OCI-LY1 (cell line): ENCODE data around the gene SMPD3.
"Not testable (repeated sequence)": the region's sequence is repeated elsewhere in the genome, so short reads cannot be mapped to it uniquely, and the experiment has no call there.

ENCODE experiments used
- H2AFZ ChIP-seq: fragments of 200-600 bp; sonication (generic), shearing (Covaris generic); 2 replicates; pipeline ENCODE4 v1.6.0; 2014; ENCODE audit warnings: antibody characterized with exemption, mild to moderate bottlenecking, low read length
- H3F3A ChIP-seq: fragments of 200-600 bp; sonication (generic), shearing (Covaris generic); 2 replicates; pipeline ENCODE4 v1.6.0; 2014; ENCODE audit warnings: mild to moderate bottlenecking, antibody characterized with exemption, low read length, moderate library complexity; ENCODE audit not compliant: insufficient read depth
- H3K27ac ChIP-seq: fragments of 200-600 bp; sonication (generic); 2 replicates; pipeline ENCODE4 v1.5.1; 2014; ENCODE audit warnings: low read length, mixed run types, mild to moderate bottlenecking, low read depth; ENCODE audit not compliant: poor library complexity, severe bottlenecking
- H3K27me3 ChIP-seq: fragments of 200-600 bp; sonication (generic); 2 replicates; pipeline ENCODE4 v1.6.0; 2014; ENCODE audit warnings: antibody characterized with exemption, mild to moderate bottlenecking, low read length, moderate library complexity; ENCODE audit not compliant: insufficient read depth
- H3K36me3 ChIP-seq: fragments of 200-600 bp; sonication (generic); 2 replicates; pipeline ENCODE4 v1.6.1; 2014; ENCODE audit warnings: mild to moderate bottlenecking, antibody characterized with exemption, low read length, moderate library complexity, mixed read lengths; ENCODE audit not compliant: insufficient read depth
- H3K4me1 ChIP-seq: fragments of 200-600 bp; sonication (generic); 2 replicates; pipeline ENCODE4 v1.5.1; 2014; ENCODE audit warnings: mild to moderate bottlenecking, low read length, moderate library complexity; ENCODE audit not compliant: insufficient read depth, severe bottlenecking
- H3K4me2 ChIP-seq: fragments of 200-600 bp; sonication (generic), shearing (Covaris generic); 2 replicates; pipeline ENCODE4 v1.6.1; 2014; ENCODE audit warnings: low read length
- H3K4me3 ChIP-seq: fragments of 200-600 bp; sonication (generic); 2 replicates; pipeline ENCODE4 v1.5.1; 2014; ENCODE audit warnings: low read length, low read depth, mild to moderate bottlenecking, mixed read lengths; ENCODE audit not compliant: poor library complexity, severe bottlenecking
- H3K79me2 ChIP-seq: fragments of 200-600 bp; shearing (Covaris generic); 2 replicates; pipeline ENCODE4 v1.6.1; 2016; ENCODE audit warnings: mixed run types, low read length, mixed read lengths; ENCODE audit not compliant: insufficient read depth
- H3K9ac ChIP-seq: fragments of 200-600 bp; sonication (generic), shearing (Covaris generic); 2 replicates; pipeline ENCODE4 v1.6.1; 2014; ENCODE audit warnings: mild to moderate bottlenecking, low read length, mixed read lengths
- H3K9me2 ChIP-seq: fragments of 200-600 bp; sonication (generic), shearing (Covaris generic); 2 replicates; pipeline ENCODE4 v1.6.1; 2014; ENCODE audit warnings: low read depth, mild to moderate bottlenecking, low read length, mixed read lengths
- H3K9me3 ChIP-seq: fragments of 200-600 bp; shearing (Covaris generic); 2 replicates; pipeline ENCODE4 v1.6.1; 2014; ENCODE audit warnings: low read length, mixed read lengths
- H4K20me1 ChIP-seq: fragments of 200-600 bp; sonication (generic), shearing (Covaris generic); 2 replicates; pipeline ENCODE4 v1.6.0; 2016; ENCODE audit warnings: mild to moderate bottlenecking, low read length; ENCODE audit not compliant: insufficient read depth
- CTCF ChIP-seq: fragments of 200-600 bp; sonication (generic), shearing (Covaris generic); IDR thresholded peaks from 2 replicates; pipeline ENCODE4 v1.5.1; 2017; ENCODE audit warnings: mild to moderate bottlenecking, antibody characterized with exemption, low read length, moderate library complexity, mixed read lengths
- EZH2 ChIP-seq: fragments of 200-600 bp; sonication (generic), shearing (Covaris generic); IDR thresholded peaks from 2 replicates; pipeline ENCODE4 v1.8.0; 2017; ENCODE audit warnings: borderline replicate concordance, mixed run types, mild to moderate bottlenecking, antibody characterized with exemption, low read length, moderate library complexity, mixed read lengths

The SMPD3 gene

GRCh38 chr16:68448360-68448970 lies at the start of gene SMPD3:
SMPD3 (minus strand) TSS chr16:68448508; CDS start chr16:68372181, 76,327 bp downstream.
- H2AFZ ChIP-seq, result no peak within 1 kb of the TSS
- no peaks in the 10 kb centered on the region for H3K9me3 ChIP-seq
- peaks cover 12% of the 10 kb centered on the region for H3K4me1 ChIP-seq
- no peaks in the 10 kb centered on the region for H3K27me3 ChIP-seq
- no peaks in the 10 kb centered on the region for H4K20me1 ChIP-seq
- peak within 1 kb of the TSS; percentile 57 for H3K4me3 ChIP-seq
- H3K36me3 ChIP-seq, result no peaks in the 10 kb centered on the region
- H3K4me2 ChIP-seq, result peak within 1 kb of the TSS; percentile 86
- no peaks in the 10 kb centered on the region for H3K9me2 ChIP-seq
- TF ChIP-seq EZH2, result no peak
- TF ChIP-seq CTCF, result no peak
- H3K27ac ChIP-seq, result no peak within 1 kb of the TSS
- no peak within 1 kb of the TSS for H3K9ac ChIP-seq
- H3F3A ChIP-seq, result no peaks in the 10 kb centered on the region
- no peaks in the 10 kb centered on the region for H3K79me2 ChIP-seq

GRCh38 chr16:68496689-68497088 lies 48.4 kb upstream of the SMPD3 start:
- Histone ChIP-seq H3K9me3 (peaks cover 5% of the 10 kb centered on the region; the same call in 1 of the 2 replicates), H3K9ac (no peak overlapping the region), H3K4me2 (no peak overlapping the region), H3K27me3 (peaks cover 6% of the 10 kb centered on the region; the same call in 1 of the 2 replicates), H3K9me2 (no peaks in the 10 kb centered on the region), H4K20me1 (no peaks in the 10 kb centered on the region), H3F3A (no peaks in the 10 kb centered on the region), H3K79me2 (no peaks in the 10 kb centered on the region), H3K4me1 (no peaks in the 10 kb centered on the region), H3K4me3 (no peak overlapping the region), H2AFZ (no peak overlapping the region), H3K36me3 (no peaks in the 10 kb centered on the region; the same call in 1 of the 2 replicates), H3K27ac (no peak overlapping the region)
- TF ChIP-seq EZH2 (no peak), CTCF (no peak)

DNA sequence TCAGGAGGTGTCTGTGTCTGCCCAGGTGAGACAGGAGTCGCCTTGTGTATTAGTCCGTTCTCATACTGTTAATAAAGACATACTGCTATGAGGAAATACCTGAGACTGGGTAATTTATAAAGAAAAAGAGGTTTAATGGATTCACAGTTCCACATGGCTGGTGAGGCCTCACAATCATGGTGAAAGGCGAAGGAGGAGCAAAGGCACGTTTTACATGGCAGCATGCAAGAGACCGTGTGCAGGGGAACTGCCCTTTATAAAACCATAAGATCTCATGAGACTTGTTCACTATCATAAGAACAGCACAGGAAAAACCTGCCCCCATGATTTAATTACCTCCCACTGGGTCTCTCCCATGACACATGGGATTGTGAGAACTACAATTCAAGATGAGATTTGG lies 46.0 kb upstream of the SMPD3 start:
- H3K4me3 ChIP-seq, H4K20me1 ChIP-seq, H3K27ac ChIP-seq: not testable (repeated sequence)

More for the DNA sequence above, 46.0 kb upstream of the SMPD3 start:
- H3K36me3 ChIP-seq, H3K79me2 ChIP-seq, H3F3A ChIP-seq, H3K4me1 ChIP-seq, H3K27me3 ChIP-seq, H3K9ac ChIP-seq, H3K9me2 ChIP-seq, H3K9me3 ChIP-seq, H2AFZ ChIP-seq, H3K4me2 ChIP-seq: not testable (repeated sequence)
